ENCODE measurements around the gene PLAU. TPM values are rescaled to one million over a fixed set of nuclear protein-coding genes. Genes with fewer than 3 reads are reported as not detected.
A peak's percentile ranks its signal among the peaks of the same experiment; 100 is the strongest.

PLAU gene
- total and polyA plus RNA-seq, 2 of the 13 experiments (the other 11 are each of a cell fraction or from before 2014, with no cell fraction given), result 0.45 to 11.2 TPM

- no peak for TF ChIP-seq THAP11 (CRISPR knock-in tag; IDR thresholded peaks at IDR 0.05)
- no peak for TF ChIP-seq TP53 (CRISPR knock-in tag; conservative IDR thresholded peaks at IDR 0.05)
- TF ChIP-seq JUN (CRISPR knock-in tag; IDR thresholded peaks at IDR 0.05), result no peak; the same call in 1 of the 2 replicates
- TF ChIP-seq ZNF430 (CRISPR knock-in tag; IDR thresholded peaks at IDR 0.05), result no peak
- TF ChIP-seq SMC3 (IDR thresholded peaks at IDR 0.05; ENCODE audit: low read length), result peak; percentile 79
- TF ChIP-seq ZBTB34 (CRISPR knock-in tag; IDR thresholded peaks at IDR 0.05), result no peak
- no peak for TF ChIP-seq ZFP91 (CRISPR knock-in tag; IDR thresholded peaks at IDR 0.05; ENCODE audit: borderline replicate concordance)
- no peak for TF ChIP-seq LCORL (IDR thresholded peaks at IDR 0.05)
- TF ChIP-seq LCORL (CRISPR knock-in tag; IDR thresholded peaks at IDR 0.05), result no peak
- no peak for TF ChIP-seq ZNF33B (CRISPR knock-in tag; IDR thresholded peaks at IDR 0.05)
- TF ChIP-seq USF2 (IDR thresholded peaks at IDR 0.05; ENCODE audit: low read depth, low read length), result no peak
- no peak for TF ChIP-seq USF2 (CRISPR knock-in tag; IDR thresholded peaks at IDR 0.05; ENCODE audit: borderline replicate concordance)
- no peak for TF ChIP-seq NR1H2 (CRISPR knock-in tag; IDR thresholded peaks at IDR 0.05; ENCODE audit: borderline replicate concordance, low read depth)
- TF ChIP-seq NFAT5 (CRISPR knock-in tag; IDR thresholded peaks at IDR 0.05), result no peak
- TF ChIP-seq EP300 (IDR thresholded peaks at IDR 0.05; ENCODE audit: low read depth in 2 of 2, low read length in 2 of 2), result no peak
- no peak for TF ChIP-seq EP300 (CRISPR knock-in tag; IDR thresholded peaks at IDR 0.05; ENCODE audit: borderline replicate concordance)
- TF ChIP-seq BRD4 (CRISPR knock-in tag; IDR thresholded peaks at IDR 0.05), result no peak
- TF ChIP-seq TFDP1 (CRISPR knock-in tag; IDR thresholded peaks at IDR 0.05; ENCODE audit: borderline replicate concordance), result peak; percentile 50; the same call in 1 of the 2 replicates
Observed at GRCh38 chr10:73879296-73880173, 31.4 kb upstream of the PLAU start (continued).
